Muscle of leg (tissue), 11 donors: ENCODE measurements around the gene CTBP1. TPM values are rescaled to one million over a fixed set of nuclear protein-coding genes. Genes with fewer than 3 reads are reported as not detected.

Experiments used
- DNase-seq: peaks from one replicate; pipeline ENCODE4 v3.0.0; 2013
- H3K27ac ChIP-seq: one replicate; pipeline ENCODE4 v1.5.1; 2013; ENCODE audit warnings: mild to moderate bottlenecking, low read length, control low read depth
- H3K27me3 ChIP-seq: one replicate; pipeline ENCODE4 v1.6.1; 2013; ENCODE audit warnings: low read length; ENCODE audit not compliant: control insufficient read depth, insufficient read depth
- H3K36me3 ChIP-seq: one replicate; pipeline ENCODE4 v1.6.1; 2013; ENCODE audit warnings: low read length; ENCODE audit not compliant: control insufficient read depth, insufficient read depth
- H3K4me1 ChIP-seq: one replicate; pipeline ENCODE4 v1.6.1; 2013; ENCODE audit warnings: low read length; ENCODE audit not compliant: control insufficient read depth, insufficient read depth
- H3K4me3 ChIP-seq: one replicate; pipeline ENCODE4 v1.5.1; 2013; ENCODE audit warnings: low read length, control low read depth
- H3K9me3 ChIP-seq: replicated peaks from 2 replicates; pipeline ENCODE4 v1.6.1; 2013; ENCODE audit warnings: low read depth, low read length; ENCODE audit not compliant: control insufficient read depth
- WGBS: methylation state at CpG from one replicate; pipeline ENCODE4 v1.1.5; 2013; ENCODE audit warnings: missing lambda C conversion rate; ENCODE audit not compliant: insufficient coverage; 5-methylcytosine and 5-hydroxymethylcytosine counted together
- polyA plus RNA-seq, 8 donors: library from polyadenylated mRNA; unstranded; fragments of 120-200 nt; gene quantifications; one replicate each; pipeline versions ENCODE4 v1.2.1 to v1.2.3, GENCODE V29; 2013; ENCODE audit warnings: inconsistent platforms in 1 of 8, low replicate concordance in 1 of 8; ENCODE audit not compliant: insufficient read length in 8 of 8, insufficient read depth in 1 of 8
- total RNA-seq: library from RNA; stranded (reverse); fragments of 120-200 nt; gene quantifications from one replicate; pipeline ENCODE4 v1.2.4, GENCODE V29; 2013

The CTBP1 gene
- total and polyA plus RNA-seq, 9 donors: 81.9 to 146 (median 118) TPM

- H3K27ac ChIP-seq: no peak overlapping the region
- H3K4me3 ChIP-seq: no peak overlapping the region
- H3K36me3 ChIP-seq: peaks cover 87% of the 10 kb centered on the region
- DNase-seq: no peak
- WGBS: 91% methylated on average over 22 of the region's 27 CpGs
- peaks cover 48% of the 10 kb centered on the region for H3K4me1 ChIP-seq
- H3K27me3 ChIP-seq: no peaks in the 10 kb centered on the region
- no peaks in the 10 kb centered on the region for H3K9me3 ChIP-seq
Observed at GRCh38 chr4:1217366-1217765, 31.6 kb downstream of the CTBP1 start.

GRCh38 chr4:1216869-1217294 is 32.0 kb downstream of the CTBP1 start:
- Histone ChIP-seq H3K9me3 (no peaks in the 10 kb centered on the region), H3K27ac (no peak overlapping the region), H3K4me1 (peaks cover 53% of the 10 kb centered on the region), H3K36me3 (peaks cover 88% of the 10 kb centered on the region), H3K27me3 (no peaks in the 10 kb centered on the region), H3K4me3 (no peak overlapping the region)
- WGBS: 61% methylated on average over 21 of the region's 21 CpGs
- DNase-seq: no peak

- WGBS: 95% methylated on average over 30 of the region's 34 CpGs
- H3K27ac ChIP-seq: no peak overlapping the region
- peaks cover 83% of the 10 kb centered on the region for H3K36me3 ChIP-seq
- no peak overlapping the region for H3K4me3 ChIP-seq
- no peaks in the 10 kb centered on the region for H3K27me3 ChIP-seq
- no peaks in the 10 kb centered on the region for H3K9me3 ChIP-seq
- peaks cover 57% of the 10 kb centered on the region for H3K4me1 ChIP-seq
- DNase-seq: no peak
Observed at GRCh38 chr4:1216076-1216614, 32.8 kb downstream of the CTBP1 start.

GRCh38 chr4:1215141-1216075 is 33.5 kb downstream of the CTBP1 start:
- H3K4me1 ChIP-seq: peaks cover 64% of the 10 kb centered on the region
- DNase-seq: no peak
- H3K36me3 ChIP-seq: peaks cover 83% of the 10 kb centered on the region

GRCh38 chr4:1214101-1215095 is 34.5 kb downstream of the CTBP1 start:
- 69% methylated on average over 47 of the region's 48 CpGs for WGBS
- Histone ChIP-seq H3K36me3 (peaks cover 79% of the 10 kb centered on the region), H3K4me1 (peaks cover 74% of the 10 kb centered on the region), H3K27ac (no peak overlapping the region), H3K27me3 (no peaks in the 10 kb centered on the region), H3K9me3 (no peaks in the 10 kb centered on the region), H3K4me3 (no peak overlapping the region)
- no peak for DNase-seq

More at GRCh38 chr4:1215141-1216075, 33.5 kb downstream of the CTBP1 start:
- Histone ChIP-seq H3K9me3 (no peaks in the 10 kb centered on the region), H3K4me3 (no peak overlapping the region), H3K27me3 (no peaks in the 10 kb centered on the region), H3K27ac (no peak overlapping the region)
- 64% methylated on average over 30 of the region's 31 CpGs for WGBS

- Histone ChIP-seq H3K27ac (no peak overlapping the region), H3K27me3 (no peaks in the 10 kb centered on the region), H3K4me1 (peaks cover 83% of the 10 kb centered on the region), H3K4me3 (no peak overlapping the region), H3K9me3 (no peaks in the 10 kb centered on the region), H3K36me3 (peaks cover 75% of the 10 kb centered on the region)
- DNase-seq: no peak
- 83% methylated on average over 10 of the region's 20 CpGs for WGBS
Observed at GRCh38 chr4:1213336-1213995, 35.5 kb downstream of the CTBP1 start.

- Histone ChIP-seq H3K27ac (no peak overlapping the region), H3K9me3 (no peaks in the 10 kb centered on the region), H3K4me3 (no peak overlapping the region), H3K36me3 (peaks cover 69% of the 10 kb centered on the region), H3K4me1 (peaks cover 91% of the 10 kb centered on the region), H3K27me3 (no peaks in the 10 kb centered on the region)
- DNase-seq: no peak
- 81% methylated on average over 18 of the region's 20 CpGs for WGBS
Observed at GRCh38 chr4:1212546-1213335, 36.2 kb downstream of the CTBP1 start.

GRCh38 chr4:1211891-1212545 is 36.9 kb downstream of the CTBP1 start:
- Histone ChIP-seq H3K36me3 (peaks cover 62% of the 10 kb centered on the region), H3K27me3 (no peaks in the 10 kb centered on the region), H3K4me3 (no peak overlapping the region), H3K9me3 (no peaks in the 10 kb centered on the region), H3K4me1 (peaks cover 93% of the 10 kb centered on the region), H3K27ac (no peak overlapping the region)
- no peak for DNase-seq
- WGBS: 77% methylated on average over 33 of the region's 34 CpGs
